D721Med (cell line): ENCODE measurements around the gene SREBF1.
A peak's percentile ranks its signal among the peaks of the same experiment; 100 is the strongest.

Experiments used
- DNase-seq: peaks from one replicate; pipeline ENCODE4 v3.0.0; 2011; ENCODE audit warnings: low spot score; ENCODE audit not compliant: insufficient read length
- FAIRE-seq: peaks from 2 replicates; lab custom pipeline; 2011; peaks lifted over from hg19 to GRCh38; lab: Jason Lieb, UNC
- TF ChIP-seq, protein P1 (sequence below): IDR thresholded peaks from 2 replicates; pipeline ENCODE4 v1.5.1; 2012; ENCODE audit warnings: mild to moderate bottlenecking, control low read depth; ENCODE audit not compliant: insufficient read depth; ENCODE audit errors: missing control alignments

The SREBF1 gene

DNA sequence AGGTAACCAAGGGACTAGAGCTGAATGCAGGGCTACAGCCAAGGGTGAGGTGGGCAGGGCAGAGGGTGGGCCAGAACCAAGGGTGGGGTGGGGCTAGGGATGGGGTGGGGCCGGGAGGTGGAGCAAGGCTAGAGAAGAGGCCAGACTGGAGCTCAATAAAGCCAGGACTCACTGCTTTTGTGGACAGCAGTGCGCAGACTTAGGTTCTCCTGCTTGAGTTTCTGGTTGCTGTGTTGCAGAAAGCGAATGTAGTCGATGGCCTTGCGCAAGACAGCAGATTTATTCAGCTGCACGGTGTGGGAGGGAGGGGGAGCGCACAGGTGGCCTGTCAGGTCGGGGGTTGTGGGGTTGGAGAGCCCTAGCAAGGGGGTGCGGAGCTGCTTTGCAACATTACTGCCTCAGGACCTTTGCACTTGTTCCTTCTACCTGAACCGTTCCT is 18.7 kb downstream of the SREBF1 start:
- peak; percentile 73 for DNase-seq
- TF ChIP-seq, protein P1, sequence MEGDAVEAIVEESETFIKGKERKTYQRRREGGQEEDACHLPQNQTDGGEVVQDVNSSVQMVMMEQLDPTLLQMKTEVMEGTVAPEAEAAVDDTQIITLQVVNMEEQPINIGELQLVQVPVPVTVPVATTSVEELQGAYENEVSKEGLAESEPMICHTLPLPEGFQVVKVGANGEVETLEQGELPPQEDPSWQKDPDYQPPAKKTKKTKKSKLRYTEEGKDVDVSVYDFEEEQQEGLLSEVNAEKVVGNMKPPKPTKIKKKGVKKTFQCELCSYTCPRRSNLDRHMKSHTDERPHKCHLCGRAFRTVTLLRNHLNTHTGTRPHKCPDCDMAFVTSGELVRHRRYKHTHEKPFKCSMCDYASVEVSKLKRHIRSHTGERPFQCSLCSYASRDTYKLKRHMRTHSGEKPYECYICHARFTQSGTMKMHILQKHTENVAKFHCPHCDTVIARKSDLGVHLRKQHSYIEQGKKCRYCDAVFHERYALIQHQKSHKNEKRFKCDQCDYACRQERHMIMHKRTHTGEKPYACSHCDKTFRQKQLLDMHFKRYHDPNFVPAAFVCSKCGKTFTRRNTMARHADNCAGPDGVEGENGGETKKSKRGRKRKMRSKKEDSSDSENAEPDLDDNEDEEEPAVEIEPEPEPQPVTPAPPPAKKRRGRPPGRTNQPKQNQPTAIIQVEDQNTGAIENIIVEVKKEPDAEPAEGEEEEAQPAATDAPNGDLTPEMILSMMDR = no peak
- FAIRE-seq = no peak

DNA sequence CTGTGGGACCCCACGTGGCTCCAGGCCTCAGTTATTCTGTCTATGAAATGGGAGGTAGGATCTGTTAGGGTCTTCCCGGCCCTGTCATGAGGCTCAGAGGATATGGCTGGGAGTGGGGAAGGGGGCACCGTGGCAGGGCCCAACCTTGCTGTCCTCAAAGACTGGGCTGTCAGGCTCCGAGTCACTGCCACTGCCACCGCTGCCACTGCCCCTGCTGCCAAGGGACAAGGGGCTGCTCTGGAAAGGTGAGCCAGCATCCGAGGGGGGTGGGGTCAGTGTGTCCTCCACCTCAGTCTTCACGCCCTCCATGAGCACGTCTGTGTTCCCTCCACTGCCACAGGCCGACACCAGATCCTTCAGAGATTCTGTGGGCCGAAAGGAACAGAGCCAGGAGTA is 19.2 kb downstream of the SREBF1 start:
- FAIRE-seq = no peak

DNA sequence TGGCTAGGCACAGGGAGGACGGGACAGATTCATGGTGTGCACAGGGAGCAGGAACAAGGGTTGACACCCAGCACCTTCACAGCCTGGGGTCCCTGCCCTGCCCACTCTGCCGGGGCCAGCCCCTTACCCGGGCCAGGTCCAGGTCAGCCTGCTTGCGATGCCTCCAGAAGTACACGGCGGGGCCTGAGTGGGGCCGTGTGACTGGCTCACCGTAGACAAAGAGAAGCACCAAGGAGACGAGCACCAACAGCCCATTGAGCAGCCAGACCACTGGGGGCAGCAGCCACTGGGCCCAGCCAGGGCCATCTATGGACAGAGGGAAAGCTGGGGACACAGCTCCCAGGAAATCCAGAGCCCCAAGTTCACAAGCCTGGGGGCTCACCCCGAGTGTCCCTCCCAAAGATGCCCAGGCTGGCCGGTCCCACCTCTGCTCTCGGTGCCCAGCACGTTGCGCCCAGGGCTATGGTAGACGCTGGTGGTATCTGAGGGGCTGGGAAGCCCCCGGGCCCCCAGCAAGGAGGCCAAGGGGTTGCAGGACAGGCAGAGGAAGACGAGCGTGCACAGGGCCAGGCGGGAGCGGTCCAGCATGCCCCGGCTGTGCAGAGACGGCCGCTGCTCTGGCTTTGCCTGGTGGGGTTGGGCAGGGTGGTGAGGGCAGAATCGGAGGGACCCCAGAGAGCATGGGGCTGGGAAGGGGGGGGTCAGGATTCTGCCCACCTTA is 19.8 kb downstream of the SREBF1 start:
- DNase-seq (no peak), FAIRE-seq (no peak)
- TF ChIP-seq, protein P1 = no peak

More for the DNA sequence above, 19.2 kb downstream of the SREBF1 start:
- TF ChIP-seq, protein P1 = no peak
- no peak for DNase-seq

DNA sequence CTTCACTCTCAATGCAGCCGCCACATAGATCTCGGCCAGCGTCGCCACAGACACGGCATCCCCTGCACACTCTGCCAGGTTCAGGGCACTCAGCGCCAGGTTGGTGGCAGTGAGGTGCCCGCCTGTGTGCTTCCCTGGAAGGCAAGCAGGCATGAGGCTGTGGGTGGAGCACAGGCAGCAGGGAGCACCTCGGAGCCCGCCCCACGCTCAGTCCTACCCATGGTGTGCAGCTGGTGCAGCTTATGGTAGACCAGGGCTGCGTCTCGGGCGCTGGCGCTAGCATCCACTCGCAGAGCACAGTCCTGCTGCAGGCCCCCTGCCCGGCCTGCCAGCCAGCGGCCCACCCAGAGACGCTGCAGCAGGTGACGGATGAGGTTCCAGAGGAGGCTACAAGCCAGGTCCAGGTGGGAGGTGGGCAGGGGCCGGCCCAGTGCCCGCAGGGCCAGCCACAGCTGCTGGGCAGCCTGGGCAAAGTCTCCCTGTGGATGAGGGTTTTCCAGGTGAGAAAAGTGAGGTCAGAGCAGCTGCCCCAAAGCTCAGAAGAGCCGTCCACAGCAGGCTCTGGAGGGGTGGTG is 20.5 kb downstream of the SREBF1 start:
- FAIRE-seq (no peak), DNase-seq (no peak)
- TF ChIP-seq, protein P1 = no peak

DNA sequence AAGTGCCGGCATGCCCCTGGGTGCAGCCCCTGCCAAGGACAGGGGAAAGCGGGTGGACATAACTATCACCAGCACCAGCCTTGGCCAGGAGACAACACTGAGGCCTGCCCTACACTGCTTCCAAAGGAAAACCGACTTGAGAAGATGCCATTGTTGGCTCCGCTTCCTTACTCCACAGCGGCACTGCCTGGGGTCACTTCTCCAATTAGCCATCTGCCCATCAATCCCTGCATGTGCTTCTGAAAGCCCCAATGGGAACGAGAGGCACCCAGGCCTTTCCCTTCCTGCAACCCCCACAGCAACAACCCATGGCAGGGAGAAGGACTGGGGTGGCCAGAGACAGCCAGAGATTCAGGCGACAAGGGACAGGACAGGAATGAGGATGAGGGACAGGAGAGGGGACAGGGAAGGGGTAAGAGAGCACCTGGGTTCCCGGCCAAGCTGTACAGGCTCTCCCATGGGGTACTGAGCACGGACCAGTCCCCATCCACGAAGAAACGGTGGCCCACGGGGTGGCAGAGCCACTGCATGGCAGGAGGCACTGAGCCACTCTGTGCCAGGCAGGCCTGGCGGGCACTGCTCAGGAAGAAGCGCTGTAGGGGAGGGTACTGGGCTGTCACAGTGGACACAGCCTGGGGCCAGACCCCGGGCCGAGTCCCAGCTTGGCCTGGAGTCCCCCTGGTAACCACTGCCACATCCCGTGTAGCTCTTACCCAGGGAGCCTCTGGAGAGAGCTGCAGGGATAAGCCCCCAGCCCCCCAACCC is 21.2 kb downstream of the SREBF1 start:
- no peak for DNase-seq
- TF ChIP-seq, protein P1 = no peak
- no peak for FAIRE-seq

DNA sequence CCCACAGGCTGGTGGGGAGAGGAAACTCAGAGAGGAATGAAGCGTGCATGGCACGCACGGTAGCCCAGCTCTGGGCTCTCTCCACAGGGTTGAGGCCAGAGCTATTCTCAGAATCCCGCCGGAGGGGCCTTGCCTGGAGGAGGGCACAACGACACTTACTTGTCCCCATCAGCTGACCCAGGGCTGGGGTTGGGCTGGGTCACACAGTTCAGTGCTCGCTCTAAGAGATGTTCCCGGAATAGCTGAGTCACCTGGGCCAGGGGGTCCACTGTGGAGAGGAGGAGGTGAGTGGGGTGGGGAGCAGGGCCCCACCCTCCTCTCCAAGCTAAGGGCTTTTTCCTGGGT is 21.8 kb downstream of the SREBF1 start:
- TF ChIP-seq, protein P1 = no peak
- DNase-seq (no peak), FAIRE-seq (no peak)
